HG03575 (cell line): Measurements from ENCODE around the gene KANK3.
"Not testable (repeated sequence)": the region's sequence is repeated elsewhere in the genome, so short reads cannot be mapped to it uniquely, and the experiment has no call there.

ENCODE experiments used
- ATAC-seq: cut with Tn5 transposase; IDR thresholded peaks from one replicate; pipeline ENCODE4 v1.9.1; 2021; ENCODE audit not compliant: unreplicated experiment, insufficient number of reproducible peaks, low FRiP score; ENCODE audit errors: extremely low read depth

KANK3 gene

GRCh38 chr19:8373867-8374813 lies 31.1 kb upstream of the KANK3 start:
- ATAC-seq, result no peak

- ATAC-seq, result no peak
Observed at GRCh38 chr19:8371011-8371804, 28.1 kb upstream of the KANK3 start.

- ATAC-seq, result no peak
Observed at GRCh38 chr19:8370176-8371010, 27.3 kb upstream of the KANK3 start.

- ATAC-seq, result no peak
Observed at GRCh38 chr19:8367327-8368001, 24.4 kb upstream of the KANK3 start.

- no peak for ATAC-seq
Observed at GRCh38 chr19:8366961-8367326, 23.9 kb upstream of the KANK3 start.

GRCh38 chr19:8366121-8366581 lies 23.1 kb upstream of the KANK3 start:
- ATAC-seq, result no peak

- ATAC-seq, result no peak
Observed at GRCh38 chr19:8363803-8364771, 21.0 kb upstream of the KANK3 start, which contains the start of gene ANGPTL4. TSS of gene ANGPTL4 (plus strand) at chr19:8364155. CDS start at chr19:8364322, 167 bp downstream.

- no peak for ATAC-seq
Observed at GRCh38 chr19:8361921-8362793, 19.1 kb upstream of the KANK3 start.

- ATAC-seq, result no peak
Observed at GRCh38 chr19:8360196-8360595, 17.1 kb upstream of the KANK3 start.

GRCh38 chr19:8358948-8359347 lies 15.9 kb upstream of the KANK3 start:
- no peak for ATAC-seq

GRCh38 chr19:8357007-8357521 lies 14.0 kb upstream of the KANK3 start:
- ATAC-seq, result no peak

- no peak for ATAC-seq
Observed at GRCh38 chr19:8355631-8356402, 12.8 kb upstream of the KANK3 start.

- ATAC-seq, result not testable (repeated sequence)
Observed at GRCh38 chr19:8352845-8353244, 9.8 kb upstream of the KANK3 start.

GRCh38 chr19:8352134-8352827 lies 9.2 kb upstream of the KANK3 start:
- no peak for ATAC-seq
